ENCODE results near the gene GP1BB. TPM values are rescaled to one million over a fixed set of nuclear protein-coding genes. Genes with fewer than 3 reads are reported as not detected.

The GP1BB gene
- total RNA-seq, 4 donors from 2014 or later, result 39.8 to 65.1 (median 51.0) TPM

- DNase-seq (ENCODE audit: low spot score in 2 of 2), result no peak
- TF ChIP-seq CTCF (IDR thresholded peaks at IDR 0.05) (no peak), POLR2A (IDR thresholded peaks at IDR 0.05) (no peak)
- 90 to 96% methylated on average over 13 of the region's 13 CpGs for WGBS, 2 donors
- H3K4me3 ChIP-seq (ENCODE audit: low read depth, poor library complexity, severe bottlenecking), result no peak overlapping the region
- intact Hi-C loops (cut with DNase I; ENCODE audit: low total_unique reads), result no loop called here
These were observed 10.1 kb upstream of the GP1BB start for GRCh38 chr22:19713245-19713644.

- WGBS, 2 donors, result 30 to 91% methylated on average over 1 to 30 of the region's 38 CpGs
- peak in 1 of 2 donors; percentile 87 for DNase-seq (ENCODE audit: low spot score in 2 of 2)
These were observed 9.6 kb upstream of the GP1BB start for GRCh38 chr22:19713650-19714311.

GRCh38 chr22:19714312-19715187 is 8.8 kb upstream of the GP1BB start, which contains the start of gene SEPTIN5:
Gene SEPTIN5, plus strand, starts transcription at chr22:19714503. Its CDS starts 86 bp downstream, at chr22:19714589.
- whole genome bisulfite sequencing, 2 donors, result 0 to 13% methylated on average over 8 to 29 of the region's 106 CpGs
- no peak for TF ChIP-seq CTCF (IDR thresholded peaks at IDR 0.05)
- TF ChIP-seq POLR2A (IDR thresholded peaks at IDR 0.05), result no peak
- DNase-seq (ENCODE audit: low spot score in 2 of 2), result peak in 1 of 2 donors; percentile 86
- intact Hi-C loops (cut with DNase I; ENCODE audit: low total_unique reads), result loop anchor here (5.0 kb wide), 1 partner anchor 37 kb away; no protein-coding TSS in a partner anchor
- peak within 1 kb of the TSS; percentile 53 for H3K4me3 ChIP-seq (ENCODE audit: low read depth, poor library complexity, severe bottlenecking)

More at GRCh38 chr22:19713650-19714311, 9.6 kb upstream of the GP1BB start:
- intact Hi-C loops (cut with DNase I; ENCODE audit: low total_unique reads), result no loop called here
- TF ChIP-seq POLR2A (IDR thresholded peaks at IDR 0.05), result no peak
- no peak for TF ChIP-seq CTCF (IDR thresholded peaks at IDR 0.05)
- H3K4me3 ChIP-seq (ENCODE audit: low read depth, poor library complexity, severe bottlenecking), result peak overlapping the region; percentile 20

- no peak for DNase-seq (ENCODE audit: low spot score in 2 of 2)
- WGBS, 2 donors, result 74 to 81% methylated on average over 4 of the region's 4 CpGs
- intact Hi-C loops (cut with DNase I; ENCODE audit: low total_unique reads), result loop anchor here (5.0 kb wide), 1 partner anchor 38 kb away; no protein-coding TSS in a partner anchor
- no peak for TF ChIP-seq CTCF (IDR thresholded peaks at IDR 0.05)
- H3K4me3 ChIP-seq (ENCODE audit: low read depth, poor library complexity, severe bottlenecking), result no peak overlapping the region
These were observed 8.0 kb upstream of the GP1BB start for GRCh38 chr22:19715188-19715930.

GRCh38 chr22:19716041-19716828 is 7.1 kb upstream of the GP1BB start:
- TF ChIP-seq CTCF (IDR thresholded peaks at IDR 0.05) (no peak), POLR2A (IDR thresholded peaks at IDR 0.05) (no peak)
- no peak overlapping the region for H3K4me3 ChIP-seq (ENCODE audit: low read depth, poor library complexity, severe bottlenecking)
- intact Hi-C loops (cut with DNase I; ENCODE audit: low total_unique reads), result loop anchor here (5.0 kb wide), 1 partner anchor 39 kb away; no protein-coding TSS in a partner anchor
- no peak for DNase-seq (ENCODE audit: low spot score in 2 of 2)
- 78 to 83% methylated on average over 11 of the region's 11 CpGs for WGBS, 2 donors

Data from lower leg skin (tissue), 4 donors.